ENCODE results near the gene AKTIP. TPM values are rescaled to one million over a fixed set of nuclear protein-coding genes. Genes with fewer than 3 reads are reported as not detected.
A peak's percentile ranks its signal among the peaks of the same experiment; 100 is the strongest.

AKTIP gene
- total and polyA plus RNA-seq, 2 of the 4 experiments (the other 2 are of a cell fraction) = 17.7 to 19.9 TPM

DNA sequence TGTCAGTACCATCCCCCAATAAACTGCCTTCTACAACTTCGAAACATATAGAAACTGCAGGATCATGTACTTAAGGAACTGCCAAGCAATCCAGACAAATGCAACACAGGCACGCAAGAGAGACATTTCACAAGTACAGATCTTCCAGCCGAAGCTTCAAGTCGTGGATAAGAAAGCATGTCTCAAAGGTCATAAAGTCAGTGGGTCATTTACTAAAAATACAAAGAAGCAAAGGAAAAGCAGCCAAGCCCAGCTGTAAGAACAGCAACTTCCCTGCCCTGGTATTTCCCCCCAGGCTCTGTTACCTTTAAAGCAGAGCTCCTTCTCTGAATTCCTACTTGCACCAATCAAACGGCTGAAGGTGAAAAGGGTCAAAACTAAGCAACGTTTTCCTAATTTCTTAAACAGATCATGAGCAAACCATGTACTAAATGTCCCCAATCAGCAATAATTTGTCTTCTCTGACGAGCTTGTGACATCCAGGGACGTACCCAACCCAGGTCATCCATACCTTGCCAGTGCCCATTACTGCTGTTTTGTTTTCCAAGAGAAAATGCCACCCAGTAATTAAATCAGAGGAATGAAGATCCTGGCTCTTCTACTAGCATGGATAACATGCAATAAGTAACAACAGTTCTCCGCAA lies 1.7 kb downstream of the AKTIP start:
- no peak overlapping the region for H4K5ac ChIP-seq (ENCODE audit: low read depth, low read length)
- H2AK5ac ChIP-seq (ENCODE audit: low read depth, low read length) = no peak overlapping the region
- H3K27ac ChIP-seq (ENCODE audit: insufficient read depth, low read length) = no peak overlapping the region
- dilution Hi-C loops (cut with HindIII; ENCODE audit: low sequenced_read_pairs, unreplicated experiment) = no loop called here
- H4K91ac ChIP-seq (ENCODE audit: insufficient read depth, low read depth, low read length) = no peak overlapping the region
- H4K20me1 ChIP-seq (ENCODE audit: insufficient read depth, low read length) = no peaks in the 10 kb centered on the region
- no peak for DNase-seq
- H3K18ac ChIP-seq (ENCODE audit: low read depth, low read length) = no peak overlapping the region
- H3K79me1 ChIP-seq (ENCODE audit: low read depth in 1 of 2, low read length in 2 of 2) = peaks cover 6 to 14% of the 10 kb centered on the region in 2 experiments; a peak in 3 of 4 replicates
- no peak overlapping the region for H3K9ac ChIP-seq (ENCODE audit: low read depth, low read length)
- H3K56ac ChIP-seq (ENCODE audit: extremely low read depth, insufficient read depth, low read length) = no peak overlapping the region
- no peak overlapping the region for H3K14ac ChIP-seq (replicated peaks; ENCODE audit: low read depth, low read length)
- H3K4ac ChIP-seq (ENCODE audit: low read depth, low read length) = no peak overlapping the region
- 0 out of 2 replicates have a peak, but pooled peaks cover 8% of the 10 kb centered on the region for H3K9me1 ChIP-seq (ENCODE audit: insufficient read depth, low read length)
- H3K23ac ChIP-seq (ENCODE audit: low read depth, low read length) = 0 out of 2 replicates have a peak overlapping the region, but pooled peaks have one; percentile 1
- no peak overlapping the region for H4K8ac ChIP-seq (ENCODE audit: low read depth in 2 of 2, low read length in 2 of 2)
- in situ Hi-C loops (cut with MboI; ENCODE audit: low sequenced_read_pairs) = no loop called here
- H3K27me3 ChIP-seq (ENCODE audit: control insufficient read depth, insufficient read depth, low read length) = no peaks in the 10 kb centered on the region
- peaks cover 8% of the 10 kb centered on the region for H3K36me3 ChIP-seq (ENCODE audit: control insufficient read depth, insufficient read depth, low read length)
- POLR2A ChIA-PET (ENCODE audit: unreplicated experiment) = interaction anchor here (0.7 kb wide), 1 partner anchor 66 kb away, joined by 3 read pairs; no protein-coding TSS in a partner anchor
- H2BK20ac ChIP-seq (ENCODE audit: low read depth, low read length) = no peak overlapping the region
- H3K4me1 ChIP-seq (ENCODE audit: control insufficient read depth, insufficient read depth, low read length) = peaks cover 6% of the 10 kb centered on the region
- no peak overlapping the region for H3K4me3 ChIP-seq (ENCODE audit: insufficient read depth, low read depth, low read length)
- H2AFZ ChIP-seq (replicated peaks; ENCODE audit: low read length, poor library complexity) = no peak overlapping the region
- H2BK15ac ChIP-seq (ENCODE audit: low read depth, low read length) = no peak overlapping the region
- TF ChIP-seq, protein P1, sequence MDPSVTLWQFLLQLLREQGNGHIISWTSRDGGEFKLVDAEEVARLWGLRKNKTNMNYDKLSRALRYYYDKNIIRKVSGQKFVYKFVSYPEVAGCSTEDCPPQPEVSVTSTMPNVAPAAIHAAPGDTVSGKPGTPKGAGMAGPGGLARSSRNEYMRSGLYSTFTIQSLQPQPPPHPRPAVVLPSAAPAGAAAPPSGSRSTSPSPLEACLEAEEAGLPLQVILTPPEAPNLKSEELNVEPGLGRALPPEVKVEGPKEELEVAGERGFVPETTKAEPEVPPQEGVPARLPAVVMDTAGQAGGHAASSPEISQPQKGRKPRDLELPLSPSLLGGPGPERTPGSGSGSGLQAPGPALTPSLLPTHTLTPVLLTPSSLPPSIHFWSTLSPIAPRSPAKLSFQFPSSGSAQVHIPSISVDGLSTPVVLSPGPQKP (IDR thresholded peaks at IDR 0.05; ENCODE audit: borderline replicate concordance, low read depth, low read length) = no peak
- TF ChIP-seq RFX5 (IDR thresholded peaks at IDR 0.05; ENCODE audit: low read depth, low read length) (no peak), MXI1 (IDR thresholded peaks at IDR 0.05; ENCODE audit: borderline replicate concordance, low read depth, low read length) (no peak)
- ATAC-seq (ENCODE audit: low read depth) = no peak
- 59% methylated on average over 6 of the region's 9 CpGs; no CpG with 5 or more reads in 1 of the 2 experiments for WGBS, 2 experiments (ENCODE audit: extremely low coverage in 2 of 2, insufficient read length in 1 of 2)
- H2BK120ac ChIP-seq (ENCODE audit: low read depth, low read length) = no peak overlapping the region
- BruUV-seq (replicated peaks) = no TSS peak
- no peaks in the 10 kb centered on the region for H3K9me3 ChIP-seq (ENCODE audit: control insufficient read depth, insufficient read depth, low read length)
- no peak overlapping the region for H2AK9ac ChIP-seq (replicated peaks; ENCODE audit: low read depth, low read length, poor library complexity)
- H2BK5ac ChIP-seq (ENCODE audit: low read depth, low read length, poor library complexity, severe bottlenecking) = no peak overlapping the region
- intact Hi-C loops (cut with micrococcal nuclease) = no loop called here
- CTCF ChIA-PET = no interaction called here
- peak overlapping the region; percentile 92; the same call in 1 of the 2 replicates for H3K4me2 ChIP-seq (ENCODE audit: low read depth, low read length)
